H1 (cell line): ENCODE data around the gene UBAC1. TPM values are rescaled to one million over a fixed set of nuclear protein-coding genes. Genes with fewer than 3 reads are reported as not detected.

ENCODE experiments used
- CTCF ChIA-PET: fragments of 300-600 bp; sonication (Branson Sonifier 250); formaldehyde crosslinking; loops from one replicate; lab custom pipeline; 2021; ENCODE audit not compliant: partially characterized antibody; lab: Charles Lee
- POLR2A ChIA-PET: fragments of 300-600 bp; sonication (Branson Sonifier 250); formaldehyde crosslinking; loops from one replicate; lab custom pipeline; 2021; ENCODE audit warnings: inconsistent platforms; ENCODE audit not compliant: partially characterized antibody; lab: Charles Lee
- DNase-seq, 2 experiments: peaks; one replicate each; pipeline versions ENCODE4 v3.0.0 to v3.0.0-alpha.2; 2010 to 2022; ENCODE audit warnings: low spot score in 2 of 2, low read depth in 1 of 2, mixed read lengths in 1 of 2
- FAIRE-seq: peaks from 2 replicates; lab custom pipeline; 2011; peaks lifted over from hg19 to GRCh38; lab: Jason Lieb, UNC
- H2AFZ ChIP-seq: 2 replicates; pipeline ENCODE4 v1.8.1; 2012; ENCODE audit warnings: low read length, inconsistent platforms
- H2AK5ac ChIP-seq: 2 replicates; pipeline ENCODE4 v1.6.1; 2013; ENCODE audit warnings: low read depth, low read length
- H2BK120ac ChIP-seq: replicated peaks from 2 replicates; pipeline ENCODE3; 2013; ENCODE audit warnings: low read depth, low read length, inconsistent platforms
- H2BK12ac ChIP-seq: 2 replicates; pipeline ENCODE4 v1.6.1; 2013; ENCODE audit warnings: low read depth, low read length
- H2BK15ac ChIP-seq: 2 replicates; pipeline ENCODE4 v1.6.1; 2013; ENCODE audit warnings: low read length
- H2BK20ac ChIP-seq: 2 replicates; pipeline ENCODE4 v1.6.1; 2013; ENCODE audit warnings: low read length
- H2BK5ac ChIP-seq: 2 replicates; pipeline ENCODE4 v1.6.1; 2013; ENCODE audit warnings: low read depth, low read length
- H3K14ac ChIP-seq: 2 replicates; pipeline ENCODE4 v1.6.1; 2013; ENCODE audit warnings: inconsistent platforms; ENCODE audit not compliant: insufficient read length
- H3K18ac ChIP-seq: 2 replicates; pipeline ENCODE4 v1.6.1; 2013; ENCODE audit warnings: low read length; ENCODE audit errors: extremely low read depth
- H3K23ac ChIP-seq: 2 replicates; pipeline ENCODE4 v1.6.1; 2013; ENCODE audit warnings: inconsistent platforms; ENCODE audit not compliant: insufficient read length
- H3K23me2 ChIP-seq: 2 replicates; pipeline ENCODE4 v1.6.1; 2013; ENCODE audit warnings: low read depth, low read length
- H3K27ac ChIP-seq: 2 replicates; pipeline ENCODE4 v1.6.1; 2011; ENCODE audit warnings: low read depth, low read length, inconsistent platforms
- H3K27me3 ChIP-seq, 4 experiments: replicated peaks in 1 of 4; 1 replicate in 1 of 4; 2 replicates in 3 of 4; pipeline versions ENCODE4 v1.6.1 to v1.8.1; 2011 to 2013; ENCODE audit warnings: low read length in 3 of 4, mild to moderate bottlenecking in 3 of 4, inconsistent platforms in 2 of 4, mixed read lengths in 2 of 4, moderate library complexity in 1 of 4; ENCODE audit not compliant: control insufficient read depth in 3 of 4, insufficient read depth in 3 of 4; ENCODE audit errors: extremely low read depth in 1 of 4
- H3K36me3 ChIP-seq, 4 experiments: 2 replicates each; pipeline versions ENCODE4 v1.6.1 to v1.8.1; 2011 to 2013; ENCODE audit warnings: mild to moderate bottlenecking in 4 of 4, low read length in 3 of 4, moderate library complexity in 2 of 4, control low read depth in 1 of 4, inconsistent platforms in 1 of 4; ENCODE audit not compliant: insufficient read depth in 4 of 4, control insufficient read depth in 2 of 4
- H3K4ac ChIP-seq: replicated peaks from 2 replicates; pipeline ENCODE3; 2013; ENCODE audit warnings: low read length, low read depth, mixed read lengths, inconsistent platforms; ENCODE audit not compliant: insufficient read length
- H3K4me1 ChIP-seq, 4 experiments: replicated peaks in 1 of 4; 1 replicate in 1 of 4; 2 replicates in 3 of 4; pipeline versions ENCODE4 v1.6.1 to v1.8.1; 2011 to 2013; ENCODE audit warnings: low read length in 3 of 4, inconsistent platforms in 2 of 4, mixed read lengths in 1 of 4; ENCODE audit not compliant: insufficient read depth in 4 of 4, control insufficient read depth in 3 of 4
- H3K4me2 ChIP-seq, 2 experiments: 2 replicates each; pipeline versions ENCODE4 v1.6.1 to v1.8.1; 2011 to 2013; ENCODE audit warnings: low read depth in 2 of 2, low read length in 2 of 2, control low read depth in 1 of 2, inconsistent platforms in 1 of 2, mild to moderate bottlenecking in 1 of 2; ENCODE audit not compliant: insufficient read depth in 1 of 2
- H3K4me3 ChIP-seq, 4 experiments: fragments of 200-600, 300-600 bp in 1 of 4; sonication (generic), shearing (Covaris generic), sonication (Bioruptor Twin) in 1 of 4; 2 replicates each; pipeline versions ENCODE4 v1.5.1 to v1.8.1; 2011 to 2016; ENCODE audit warnings: low read length in 4 of 4, low read depth in 3 of 4, control low read depth in 2 of 4, inconsistent platforms in 2 of 4, mild to moderate bottlenecking in 2 of 4, mixed read lengths in 1 of 4, moderate library complexity in 1 of 4; ENCODE audit not compliant: insufficient read depth in 2 of 4; ENCODE audit errors: extremely low read depth in 1 of 4
- H3K56ac ChIP-seq: replicated peaks from 2 replicates; pipeline ENCODE3; 2013; ENCODE audit warnings: low read depth, mild to moderate bottlenecking, mixed read lengths, low read length, inconsistent platforms; ENCODE audit not compliant: insufficient read length
- H3K79me1 ChIP-seq: 2 replicates; pipeline ENCODE4 v1.6.1; 2013; ENCODE audit warnings: low read depth, low read length, control low read depth
- H3K79me2 ChIP-seq, 2 experiments: 2 replicates each; pipeline versions ENCODE4 v1.6.1 to v1.8.1; 2012 to 2013; ENCODE audit warnings: low read length in 2 of 2, mild to moderate bottlenecking in 2 of 2, inconsistent platforms in 1 of 2; ENCODE audit not compliant: insufficient read depth in 2 of 2, control insufficient read depth in 1 of 2
- H3K9ac ChIP-seq, 4 experiments: replicated peaks in 1 of 4; 1 replicate in 1 of 4; 2 replicates in 3 of 4; pipeline versions ENCODE4 v1.6.1 to v1.8.1; 2011 to 2013; ENCODE audit warnings: low read depth in 3 of 4, low read length in 3 of 4, control low read depth in 2 of 4, mild to moderate bottlenecking in 2 of 4, moderate library complexity in 2 of 4, inconsistent platforms in 1 of 4; ENCODE audit errors: extremely low read depth in 1 of 4
- H3K9me3 ChIP-seq, 2 experiments: 2 replicates each; pipeline versions ENCODE4 v1.6.1 to v1.8.1; 2012 to 2013; ENCODE audit warnings: mild to moderate bottlenecking in 2 of 2, moderate library complexity in 2 of 2, control low read depth in 1 of 2, inconsistent platforms in 1 of 2, low read depth in 1 of 2, low read length in 1 of 2, mixed read lengths in 1 of 2; ENCODE audit not compliant: insufficient read depth in 2 of 2
- H4K20me1 ChIP-seq, 2 experiments: replicated peaks in 1 of 2; 2 replicates each; pipeline versions ENCODE3 to v1.8.1; 2011 to 2013; ENCODE audit warnings: inconsistent platforms in 2 of 2, low read length in 2 of 2, mild to moderate bottlenecking in 1 of 2; ENCODE audit not compliant: insufficient read depth in 2 of 2, control insufficient read depth in 1 of 2
- H4K5ac ChIP-seq: 2 replicates; pipeline ENCODE4 v1.6.1; 2013; ENCODE audit warnings: low read length, low read depth, mixed read lengths, inconsistent platforms; ENCODE audit not compliant: insufficient read length
- H4K8ac ChIP-seq: 2 replicates; pipeline ENCODE4 v1.8.0; 2013; ENCODE audit warnings: mild to moderate bottlenecking, moderate library complexity, low read length, inconsistent platforms; ENCODE audit not compliant: insufficient read depth; ENCODE audit errors: extremely low read depth
- H4K91ac ChIP-seq: replicated peaks from 2 replicates; pipeline ENCODE3; 2013; ENCODE audit warnings: low read length, mixed read lengths, inconsistent platforms; ENCODE audit not compliant: insufficient read length
- CREB1 ChIP-seq: IDR thresholded peaks from 2 replicates; pipeline ENCODE4 v1.6.1; 2012; ENCODE audit warnings: inconsistent platforms
- GTF2F1 ChIP-seq: IDR thresholded peaks from 2 replicates; pipeline ENCODE4 v1.6.1; 2012; ENCODE audit warnings: low read depth, low read length, improper control_type of control experiment, borderline replicate concordance
- KDM1A ChIP-seq: fragments of 200-600, 300-600 bp; sonication (generic); IDR thresholded peaks from 2 replicates; pipeline ENCODE4 v1.7.1; 2016; ENCODE audit warnings: mild to moderate bottlenecking, low read length, borderline replicate concordance
- SP1 ChIP-seq: IDR thresholded peaks from 2 replicates; pipeline ENCODE4 v1.6.1; 2011; ENCODE audit warnings: low read depth, low read length
- SRF ChIP-seq: IDR thresholded peaks from 2 replicates; pipeline ENCODE4 v1.6.1; 2011; ENCODE audit warnings: mild to moderate bottlenecking, low read depth, low read length, moderate library complexity
- WGBS, 2 experiments: shearing (Covaris generic) in 1 of 2; methylation state at CpG; one replicate each; pipeline versions ENCODE4 v1.1.6 to v1.1.7; 2013 to 2015; ENCODE audit warnings: low lambda C conversion rate in 2 of 2, mixed read lengths in 2 of 2, inconsistent platforms in 1 of 2, low coverage in 1 of 2, missing lambda C conversion rate in 1 of 2; ENCODE audit not compliant: insufficient replicate concordance in 2 of 2, insufficient coverage in 1 of 2, insufficient read length in 1 of 2; ENCODE audit errors: extremely low coverage in 1 of 2, missing lambda C conversion rate in 1 of 2; 5-methylcytosine and 5-hydroxymethylcytosine counted together
- polyA plus RNA-seq, 7 experiments: library from polyadenylated mRNA; depleted of rRNA in 3 of 7; stranded (reverse) in 5 of 7; unstranded in 2 of 7; fragments of >200 nt in 5 of 7; fragments of 200-250 nt in 2 of 7; gene quantifications; 1 replicate in 5 of 7; 2 replicates in 1 of 7; 4 replicates in 1 of 7; pipeline versions ENCODE4 v1.2.1 to v1.2.3, GENCODE V29; 2011 to 2013; ENCODE audit warnings: missing spikeins in 2 of 7, mixed read lengths in 2 of 7
- total RNA-seq: library from RNA; stranded (reverse); fragmentation: NEBNext Ultra II Directional; extraction: Animal tissue kit (Norgen Biotek cat#: 25700); gene quantifications from 2 replicates; pipeline ENCODE4 v1.2.1, GENCODE V29; 2021

Gene UBAC1
- total and polyA plus RNA-seq, 2 of the 8 experiments (the other 6 are each of a cell fraction or from before 2014, with no cell fraction given) = 59.3 to 85.2 TPM

DNA sequence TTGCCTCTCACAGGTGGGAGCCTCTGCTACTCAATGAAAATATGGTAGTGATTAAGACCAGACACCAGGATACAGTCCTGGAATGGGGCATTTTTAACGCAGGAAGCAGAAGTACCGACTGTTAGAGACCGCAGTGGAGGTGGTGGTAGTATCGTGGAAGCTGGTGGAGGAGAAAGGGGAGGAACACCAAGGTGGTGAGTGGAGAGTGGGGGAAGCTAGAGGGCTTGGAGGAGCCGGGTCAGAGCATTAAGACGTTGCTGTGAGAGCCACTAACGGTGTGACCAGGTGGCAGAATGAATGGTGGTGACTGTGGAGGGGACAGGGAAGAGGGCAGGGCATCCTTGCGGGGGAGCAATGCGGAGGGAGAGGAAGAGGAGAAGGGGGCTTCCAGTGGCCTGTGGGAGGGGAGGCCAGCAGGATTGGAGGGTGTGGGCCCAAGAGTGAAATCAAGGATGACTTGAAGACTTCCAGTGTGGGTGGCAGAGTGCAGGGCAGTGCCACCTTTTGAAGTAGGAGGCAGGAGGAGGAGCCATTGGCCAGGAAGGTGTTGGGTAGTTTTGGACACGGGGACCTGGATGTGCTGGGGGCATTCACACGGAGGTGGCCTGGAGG lies 1.6 kb upstream of the UBAC1 start:
- DNase-seq = no peak
- ChIA-PET CTCF (interaction anchor here (0.6 to 2.1 kb wide), 4 partner anchors 148 to 359 kb away, joined by 3 to 8 read pairs (median 4); no protein-coding TSS in a partner anchor), POLR2A (no interaction called here)
- peaks cover 5 to 25% of the 10 kb centered on the region in 2 experiments for H3K79me2 ChIP-seq
- no peak overlapping the region for H2AFZ ChIP-seq
- H3K23ac ChIP-seq = no peak overlapping the region
- 90% methylated on average over 11 of the region's 11 CpGs; no CpG with 5 or more reads in 1 of the 2 experiments for WGBS, 2 experiments
- H3K23me2 ChIP-seq = peaks cover 1% of the 10 kb centered on the region
- H3K4ac ChIP-seq = no peak overlapping the region
- no peak overlapping the region for H2BK15ac ChIP-seq
- H2BK20ac ChIP-seq = no peak overlapping the region
- H3K4me1 ChIP-seq = peaks cover 5 to 8% (median 6%) of the 10 kb centered on the region in 4 experiments; a peak in 6 of 7 replicates
- H2AK5ac ChIP-seq = no peak overlapping the region
- no peak overlapping the region for H3K4me3 ChIP-seq
- H2BK5ac ChIP-seq = no peak overlapping the region
- no peaks in the 10 kb centered on the region for H3K9me3 ChIP-seq
- H3K4me2 ChIP-seq = no peak overlapping the region; a peak in 1 of 4 replicates
- H3K9ac ChIP-seq = no peak overlapping the region
- H3K14ac ChIP-seq = no peak overlapping the region
- H4K20me1 ChIP-seq = peaks cover 6 to 8% of the 10 kb centered on the region in 2 experiments
- H4K5ac ChIP-seq = no peak overlapping the region
- H3K18ac ChIP-seq = no peak overlapping the region
- no peak for TF ChIP-seq SRF
- no peak for TF ChIP-seq GTF2F1
- no peak for TF ChIP-seq CREB1
- TF ChIP-seq KDM1A = no peak
- TF ChIP-seq SP1 = no peak
- no peak overlapping the region for H3K27ac ChIP-seq
- FAIRE-seq = no peak
- no peak overlapping the region for H2BK12ac ChIP-seq
- H3K27me3 ChIP-seq = no peaks in the 10 kb centered on the region
- no peak overlapping the region for H4K8ac ChIP-seq
- H3K36me3 ChIP-seq = no peaks in the 10 kb centered on the region
- peaks cover 5% of the 10 kb centered on the region; the same call in 1 of the 2 replicates for H3K79me1 ChIP-seq
- no peak overlapping the region for H3K56ac ChIP-seq
- H4K91ac ChIP-seq = no peak overlapping the region
- H2BK120ac ChIP-seq = no peak overlapping the region
